GM13976 (cell line): Measurements from ENCODE around the gene AHDC1.
"Not testable (repeated sequence)": the region's sequence is repeated elsewhere in the genome, so short reads cannot be mapped to it uniquely, and the experiment has no call there.

Source experiments
- DNase-seq: peaks from one replicate; pipeline ENCODE4 v3.0.0; 2012; ENCODE audit warnings: low spot score
- in situ Hi-C: fragments of 300-500 bp; cut with MboI; formaldehyde crosslinking; loops from one replicate; pipeline ENCODE4 v1.12.0; 2022; ENCODE audit warnings: low sequenced_read_pairs, mixed read lengths, inconsistent platforms; ENCODE audit not compliant: unreplicated experiment
- TF ChIP-seq, protein P1 (sequence below): IDR thresholded peaks from 2 replicates; pipeline ENCODE4 v1.5.1; 2012; ENCODE audit warnings: borderline replicate concordance, mild to moderate bottlenecking; ENCODE audit not compliant: insufficient read depth; ENCODE audit errors: extremely low read depth, missing control alignments, control extremely low read depth

The AHDC1 gene

DNA sequence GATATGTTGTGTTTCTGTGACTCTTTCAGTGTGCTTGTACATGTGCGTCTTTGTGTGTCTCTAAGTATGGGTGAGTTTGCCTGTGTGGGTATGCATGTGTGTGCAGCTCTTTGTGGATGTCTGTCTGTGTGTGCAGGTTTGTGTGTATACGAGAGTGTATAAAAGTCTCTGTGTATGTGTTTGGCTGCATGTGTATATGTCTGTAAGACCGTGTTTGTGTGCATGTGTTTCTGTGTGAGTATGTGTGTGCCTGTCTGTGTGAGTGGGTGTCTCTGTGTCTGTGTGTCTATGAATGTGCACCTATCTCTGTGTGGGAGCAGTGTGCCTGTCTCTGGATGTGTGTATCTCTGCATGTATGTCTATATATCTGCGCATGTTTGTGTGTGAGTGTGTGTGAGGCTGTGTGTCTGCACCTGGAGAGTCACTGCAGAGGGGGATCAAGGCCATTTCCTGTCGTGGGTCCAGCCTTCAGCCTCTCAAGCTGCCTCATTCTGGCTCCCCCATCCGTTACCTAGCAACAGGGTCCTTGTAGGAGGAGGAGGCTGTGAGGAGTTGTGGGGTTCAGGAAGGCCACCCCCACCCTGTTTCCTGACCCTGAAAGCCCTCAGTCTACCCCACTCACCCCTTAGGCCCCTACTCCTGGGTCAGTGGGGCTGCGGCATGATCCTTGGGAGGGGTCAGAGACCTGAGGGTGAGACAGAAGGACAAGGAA is 20.7 kb upstream of the AHDC1 start:
- DNase-seq = peak; percentile 71
- in situ Hi-C loops = no loop called here
- TF ChIP-seq, protein P1, sequence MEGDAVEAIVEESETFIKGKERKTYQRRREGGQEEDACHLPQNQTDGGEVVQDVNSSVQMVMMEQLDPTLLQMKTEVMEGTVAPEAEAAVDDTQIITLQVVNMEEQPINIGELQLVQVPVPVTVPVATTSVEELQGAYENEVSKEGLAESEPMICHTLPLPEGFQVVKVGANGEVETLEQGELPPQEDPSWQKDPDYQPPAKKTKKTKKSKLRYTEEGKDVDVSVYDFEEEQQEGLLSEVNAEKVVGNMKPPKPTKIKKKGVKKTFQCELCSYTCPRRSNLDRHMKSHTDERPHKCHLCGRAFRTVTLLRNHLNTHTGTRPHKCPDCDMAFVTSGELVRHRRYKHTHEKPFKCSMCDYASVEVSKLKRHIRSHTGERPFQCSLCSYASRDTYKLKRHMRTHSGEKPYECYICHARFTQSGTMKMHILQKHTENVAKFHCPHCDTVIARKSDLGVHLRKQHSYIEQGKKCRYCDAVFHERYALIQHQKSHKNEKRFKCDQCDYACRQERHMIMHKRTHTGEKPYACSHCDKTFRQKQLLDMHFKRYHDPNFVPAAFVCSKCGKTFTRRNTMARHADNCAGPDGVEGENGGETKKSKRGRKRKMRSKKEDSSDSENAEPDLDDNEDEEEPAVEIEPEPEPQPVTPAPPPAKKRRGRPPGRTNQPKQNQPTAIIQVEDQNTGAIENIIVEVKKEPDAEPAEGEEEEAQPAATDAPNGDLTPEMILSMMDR = no peak

DNA sequence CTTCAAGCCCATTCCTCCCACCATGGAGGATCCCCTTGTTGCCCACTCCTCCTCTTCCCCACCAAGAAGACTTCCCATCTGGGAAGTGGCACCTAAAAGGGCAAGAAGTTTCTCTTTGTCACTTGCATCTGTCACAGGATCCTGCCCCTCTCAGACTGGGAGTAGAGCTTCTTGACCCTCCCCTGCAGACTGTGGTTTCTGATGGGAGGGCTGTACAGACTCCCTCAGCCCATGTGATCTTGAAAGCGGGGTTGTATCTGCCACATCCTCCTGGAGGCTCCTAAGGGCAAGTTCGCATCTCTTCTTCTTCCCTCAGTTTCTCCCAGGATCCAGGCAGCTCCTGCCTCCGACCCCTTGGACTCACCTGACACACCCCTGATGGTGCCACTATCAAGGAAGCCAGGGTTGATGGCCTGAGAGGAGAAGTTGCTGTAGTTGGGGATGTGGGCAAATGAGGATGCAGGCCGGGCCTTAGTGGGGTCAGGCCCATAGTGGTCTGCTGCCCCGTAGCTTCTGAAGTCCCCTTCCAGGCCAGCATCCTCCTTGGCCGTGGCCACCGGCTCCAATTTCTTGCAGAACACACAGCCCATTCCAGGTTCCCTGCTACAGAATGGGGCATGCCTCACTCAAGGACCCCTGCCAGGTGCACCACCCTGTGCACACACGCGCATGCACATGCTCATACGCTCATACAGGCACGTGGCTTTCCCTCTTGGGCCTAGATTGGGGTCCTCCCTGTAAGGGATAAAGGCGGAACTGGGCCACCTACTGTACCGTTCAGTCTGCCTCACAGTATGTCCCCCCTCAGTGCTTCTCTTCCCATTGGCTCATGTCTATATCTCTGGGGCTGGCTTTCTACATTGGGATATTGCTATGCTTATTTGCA is 19.6 kb upstream of the AHDC1 start:
- TF ChIP-seq, protein P1 = no peak
- in situ Hi-C loops = no loop called here
- no peak for DNase-seq

DNA sequence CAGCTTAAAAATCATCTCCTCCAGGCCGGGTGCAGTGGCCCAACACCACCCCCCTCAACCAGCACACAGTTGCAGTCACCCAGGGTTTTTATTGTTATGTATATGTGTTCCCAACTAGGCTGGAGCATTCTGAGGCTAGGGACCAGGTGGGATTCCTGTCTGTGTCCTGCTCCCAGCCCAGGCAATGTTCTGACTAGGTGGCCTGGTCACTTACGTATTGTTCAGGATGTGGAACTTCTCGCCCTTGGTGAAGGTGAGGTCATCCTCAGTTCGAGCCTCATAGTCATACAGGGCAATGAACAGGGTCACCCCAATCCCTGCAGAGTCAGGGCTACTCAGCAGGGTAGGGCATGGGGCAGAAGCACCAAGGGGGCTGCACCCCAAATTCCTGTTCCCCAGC is 18.9 kb upstream of the AHDC1 start:
- TF ChIP-seq, protein P1 = no peak
- in situ Hi-C loops = no loop called here
- no peak for DNase-seq

DNA sequence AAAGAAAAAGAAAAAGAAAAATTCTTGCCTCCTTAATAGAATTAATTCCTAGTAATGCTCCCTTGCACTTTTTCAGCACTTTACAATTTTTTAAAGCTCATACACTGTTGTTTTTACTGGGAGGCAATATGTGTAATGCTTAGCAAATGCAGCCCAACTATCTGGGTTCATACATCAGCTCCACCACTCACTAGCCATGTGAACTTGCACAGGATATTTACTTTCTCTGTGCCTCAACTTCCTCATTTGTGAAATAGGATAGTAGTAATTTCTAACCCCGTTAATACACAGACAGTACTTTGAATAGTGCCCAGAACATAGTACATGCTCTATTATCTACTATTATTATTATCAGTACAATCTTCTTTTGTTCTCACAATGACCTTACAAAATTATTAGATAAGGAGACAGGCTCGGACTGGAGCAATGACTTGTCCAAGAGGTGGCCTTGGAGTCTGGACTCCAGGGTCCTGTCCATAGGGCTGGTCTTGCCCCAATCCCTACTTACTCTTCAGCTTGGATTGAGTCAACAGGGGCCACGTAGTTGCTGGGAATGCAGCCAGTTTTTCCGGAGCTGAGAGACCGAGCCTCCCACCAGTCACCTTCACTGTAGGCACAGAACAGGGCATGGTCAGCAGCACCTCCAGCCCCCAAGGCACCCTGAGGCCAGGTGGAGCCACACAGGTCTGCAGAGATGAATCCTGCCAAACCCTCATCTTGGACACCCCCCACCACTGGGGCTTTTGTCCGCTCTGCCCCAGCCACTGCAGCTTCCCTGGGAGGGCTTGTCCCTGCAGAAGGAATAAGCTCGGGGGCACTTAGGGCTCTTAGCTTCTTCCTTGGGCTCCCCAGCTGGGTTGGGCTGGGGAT is 17.3 kb upstream of the AHDC1 start:
- in situ Hi-C loops = no loop called here
- no peak for DNase-seq
- TF ChIP-seq, protein P1 = no peak

DNA sequence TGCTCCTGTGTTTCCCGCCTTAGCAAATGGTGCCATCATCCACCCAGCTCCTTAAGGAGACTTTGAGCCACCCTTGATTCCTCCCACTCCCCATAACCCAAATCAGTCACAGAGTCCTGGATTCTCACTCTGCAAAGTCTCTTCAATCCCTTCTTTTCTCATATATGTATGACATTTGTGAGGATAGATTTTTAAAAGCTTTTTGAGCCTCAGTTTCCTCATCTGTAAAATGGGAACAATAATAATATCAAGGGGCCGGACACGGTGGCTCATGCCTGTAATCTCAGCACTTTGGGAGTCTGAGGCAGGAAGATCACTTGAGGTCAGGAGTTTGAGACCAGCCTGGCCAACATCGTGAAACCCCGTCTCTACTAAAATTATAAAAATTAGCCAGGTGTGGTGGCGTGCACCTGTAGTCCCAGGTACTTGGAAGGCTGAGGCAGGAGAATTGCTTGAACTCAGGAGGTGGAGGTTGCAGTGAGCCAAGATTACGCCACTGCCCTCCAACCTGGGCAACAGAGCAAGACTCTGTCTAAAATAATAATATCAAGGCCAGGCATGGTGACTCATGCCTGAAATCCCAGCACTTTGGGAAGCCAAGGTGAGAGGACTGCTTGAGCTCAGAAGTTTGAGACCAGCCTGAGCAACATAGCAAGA is 16.0 kb upstream of the AHDC1 start:
- in situ Hi-C loops, DNase-seq: not testable (repeated sequence)

DNA sequence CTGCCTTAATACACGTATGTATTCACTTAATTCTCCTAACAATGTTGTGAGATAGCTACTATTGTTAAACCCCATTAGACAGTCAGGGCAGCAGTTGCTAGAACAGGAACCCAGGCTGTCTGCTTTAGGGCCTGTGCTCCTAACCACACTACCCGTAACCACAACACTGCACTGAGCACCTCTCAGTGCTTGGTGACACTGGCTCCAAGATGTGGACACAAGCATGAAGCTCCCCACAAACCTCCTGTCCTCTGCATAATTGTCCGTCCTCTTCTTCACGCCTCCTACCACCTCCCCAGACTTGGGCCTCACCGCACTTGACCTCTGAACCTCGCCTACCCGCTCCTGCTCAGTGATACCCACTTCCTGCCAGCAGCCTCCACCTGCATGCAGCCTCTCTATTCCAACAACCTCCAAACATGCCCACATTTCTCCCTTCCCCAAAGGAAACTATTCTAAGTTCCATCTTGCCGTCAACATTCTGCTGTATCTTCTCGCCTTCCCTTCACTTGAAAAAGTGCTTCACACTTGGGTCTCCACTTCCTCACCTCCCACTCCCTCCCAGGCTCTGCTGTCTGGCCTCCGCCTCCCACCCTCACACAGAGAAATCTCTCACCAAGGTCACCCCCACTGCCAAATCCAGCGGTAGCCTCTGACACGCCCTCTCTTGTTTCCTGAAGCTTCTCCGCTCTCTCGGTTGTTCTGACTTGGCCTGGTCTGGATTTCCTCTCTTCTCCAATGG is 14.6 kb upstream of the AHDC1 start:
- TF ChIP-seq, protein P1 = no peak
- no peak for DNase-seq
- in situ Hi-C loops = no loop called here
